IPS-11a (cell line): ENCODE measurements around the gene AFTPH.
A peak's percentile ranks its signal among the peaks of the same experiment; 100 is the strongest.

ENCODE experiments used
- H3K4me3 ChIP-seq: one replicate; pipeline ENCODE4 v1.5.1; 2013; ENCODE audit warnings: low read depth, low read length, control low read depth

Gene AFTPH

GRCh38 chr2:64523666-64524603, at the start of gene AFTPH:
Gene AFTPH (plus strand): TSS chr2:64524328. CDS start chr2:64551475, 27,147 bp downstream.
- peak within 1 kb of the TSS; percentile 92 for H3K4me3 ChIP-seq

- no peak overlapping the region for H3K4me3 ChIP-seq
Observed at GRCh38 chr2:64474636-64475035, 49.5 kb upstream of the AFTPH start.

GRCh38 chr2:64477037-64477436, 47.1 kb upstream of the AFTPH start:
- no peak overlapping the region for H3K4me3 ChIP-seq

GRCh38 chr2:64477979-64478378, 46.1 kb upstream of the AFTPH start:
- H3K4me3 ChIP-seq: no peak overlapping the region

GRCh38 chr2:64478502-64479230, 45.5 kb upstream of the AFTPH start:
- H3K4me3 ChIP-seq: no peak overlapping the region

- H3K4me3 ChIP-seq: no peak overlapping the region
Observed at GRCh38 chr2:64479259-64480117, 44.6 kb upstream of the AFTPH start.

GRCh38 chr2:64481665-64482064, 42.5 kb upstream of the AFTPH start:
- H3K4me3 ChIP-seq: no peak overlapping the region

- no peak overlapping the region for H3K4me3 ChIP-seq
Observed at GRCh38 chr2:64482243-64482642, 41.9 kb upstream of the AFTPH start.

GRCh38 chr2:64482765-64483504, 41.2 kb upstream of the AFTPH start:
- no peak overlapping the region for H3K4me3 ChIP-seq

GRCh38 chr2:64485331-64485730, 38.8 kb upstream of the AFTPH start:
- H3K4me3 ChIP-seq: no peak overlapping the region

- H3K4me3 ChIP-seq: no peak overlapping the region
Observed at GRCh38 chr2:64485961-64486360, 38.2 kb upstream of the AFTPH start.

- H3K4me3 ChIP-seq: no peak overlapping the region
Observed at GRCh38 chr2:64487256-64488049, 36.7 kb upstream of the AFTPH start.

- H3K4me3 ChIP-seq: no peak overlapping the region
Observed at GRCh38 chr2:64488050-64488974, 35.8 kb upstream of the AFTPH start.

GRCh38 chr2:64489081-64489751, 34.9 kb upstream of the AFTPH start:
- H3K4me3 ChIP-seq: no peak overlapping the region

- no peak overlapping the region for H3K4me3 ChIP-seq
Observed at GRCh38 chr2:64491426-64491825, 32.7 kb upstream of the AFTPH start.

GRCh38 chr2:64492272-64492671, 31.9 kb upstream of the AFTPH start:
- H3K4me3 ChIP-seq: no peak overlapping the region

GRCh38 chr2:64492821-64493220, 31.3 kb upstream of the AFTPH start:
- no peak overlapping the region for H3K4me3 ChIP-seq

GRCh38 chr2:64493788-64494187, 30.3 kb upstream of the AFTPH start:
- no peak overlapping the region for H3K4me3 ChIP-seq
